GM10248 (cell line): Measurements from ENCODE around the gene PLCH2.

Experiments used
- CTCF ChIA-PET: fragments of 300-600 bp; sonication (Branson Sonifier 250); formaldehyde crosslinking; extraction: SDS; loops from one replicate; lab custom pipeline; 2021; ENCODE audit warnings: antibody characterized with exemption; lab: Yijun Ruan, JAX
- POLR2A ChIA-PET: fragments of 350-650 bp; sonication (Branson Sonifier 250); formaldehyde crosslinking; extraction: SDS; loops from one replicate; lab custom pipeline; 2020; ENCODE audit warnings: antibody characterized with exemption; lab: Yijun Ruan, JAX
- DNase-seq: peaks from one replicate; pipeline ENCODE4 v3.0.0; 2012; ENCODE audit errors: extremely low spot score
- CTCF ChIP-seq: IDR thresholded peaks from 2 replicates; pipeline ENCODE4 v1.5.1; 2012; ENCODE audit warnings: mild to moderate bottlenecking, low read depth; ENCODE audit errors: extremely low read depth, missing control alignments, control extremely low read depth

The PLCH2 gene

DNA sequence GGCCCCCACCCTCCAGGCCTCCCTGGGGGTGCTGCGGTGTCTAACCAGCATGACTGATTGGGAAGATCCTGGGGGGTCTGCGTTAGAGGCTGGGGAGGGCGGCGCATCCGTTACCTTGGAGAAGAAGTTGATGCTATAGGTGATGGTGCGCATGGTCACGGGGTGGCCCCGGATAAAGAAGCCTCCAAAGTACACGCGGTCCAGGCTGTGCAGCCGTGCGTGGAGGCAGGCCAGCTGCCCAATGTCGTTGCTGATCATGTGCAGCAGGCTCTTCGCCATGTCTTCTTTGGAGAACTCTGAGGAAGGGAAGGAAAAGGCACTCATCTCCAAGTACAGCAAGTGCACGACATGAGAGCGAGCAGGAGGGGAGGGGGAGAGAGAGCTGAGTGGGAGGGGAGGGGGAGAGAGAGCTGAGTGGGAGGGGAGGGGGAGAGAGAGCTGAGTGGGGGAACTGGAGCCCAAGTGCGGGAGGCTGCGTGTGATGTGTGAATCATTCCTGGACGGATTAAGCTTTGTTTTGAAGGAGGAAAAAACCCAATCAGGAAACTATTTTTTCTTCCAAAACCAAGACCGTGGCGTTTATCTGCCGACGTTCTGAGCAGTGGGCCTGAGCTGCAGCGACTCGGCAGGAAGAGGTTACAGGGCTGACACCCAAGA is 43.1 kb downstream of the PLCH2 start:
- no peak for TF ChIP-seq CTCF
- POLR2A ChIA-PET, result no interaction called here
- CTCF ChIA-PET, result interaction anchor here (1.0 to 1.7 kb wide), 4 partner anchors 12 to 29 kb away, joined by 3 read pairs; no protein-coding TSS in a partner anchor
- DNase-seq, result no peak

DNA sequence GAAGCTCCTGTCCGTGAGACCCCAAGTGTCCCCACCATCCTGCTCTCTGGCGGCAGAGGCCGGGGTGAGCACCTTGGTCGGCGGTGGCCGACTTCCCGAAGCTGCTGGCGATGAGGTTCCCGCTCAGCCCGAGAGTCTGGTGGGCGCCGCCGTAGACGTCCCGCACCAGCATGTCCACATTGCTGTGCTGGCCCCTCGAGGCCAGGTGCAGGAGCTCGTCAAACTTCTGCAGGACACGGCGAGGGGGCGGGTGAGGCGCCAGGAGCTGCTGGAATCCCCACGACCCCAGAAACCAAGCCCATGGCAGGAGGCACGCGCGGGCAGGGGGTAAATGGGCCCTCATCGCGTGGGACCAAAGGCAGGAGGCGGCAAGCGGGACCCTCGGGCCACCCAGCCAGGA is 43.6 kb downstream of the PLCH2 start:
- POLR2A ChIA-PET, result no interaction called here
- no peak for DNase-seq
- TF ChIP-seq CTCF, result no peak
- CTCF ChIA-PET, result interaction anchor here (1.0 to 1.7 kb wide), 3 partner anchors 13 to 29 kb away, joined by 3 read pairs; no protein-coding TSS in a partner anchor

- CTCF ChIA-PET, result interaction anchor here (1.0 to 1.7 kb wide), 2 partner anchors 13 to 14 kb away, joined by 3 read pairs; no protein-coding TSS in a partner anchor
- POLR2A ChIA-PET, result interaction anchor here (0.6 kb wide), 1 partner anchor 231 kb away, joined by 8 read pairs; no protein-coding TSS in a partner anchor
- DNase-seq, result no peak
- TF ChIP-seq CTCF, result no peak
Observed at GRCh38 chr1:2520206-2520605, 44.1 kb downstream of the PLCH2 start.

GRCh38 chr1:2520806-2521205 is 44.7 kb downstream of the PLCH2 start:
- DNase-seq, result no peak
- TF ChIP-seq CTCF, result no peak
- CTCF ChIA-PET, result interaction anchor here (1.7 kb wide), 1 partner anchor 15 kb away, joined by 3 read pairs; no protein-coding TSS in a partner anchor
- POLR2A ChIA-PET, result interaction anchor here (0.6 kb wide), 1 partner anchor 232 kb away, joined by 8 read pairs; no protein-coding TSS in a partner anchor

GRCh38 chr1:2522230-2522629 is 46.1 kb downstream of the PLCH2 start:
- no peak for TF ChIP-seq CTCF
- DNase-seq, result no peak
- CTCF ChIA-PET, result no interaction called here
- POLR2A ChIA-PET, result no interaction called here

DNA sequence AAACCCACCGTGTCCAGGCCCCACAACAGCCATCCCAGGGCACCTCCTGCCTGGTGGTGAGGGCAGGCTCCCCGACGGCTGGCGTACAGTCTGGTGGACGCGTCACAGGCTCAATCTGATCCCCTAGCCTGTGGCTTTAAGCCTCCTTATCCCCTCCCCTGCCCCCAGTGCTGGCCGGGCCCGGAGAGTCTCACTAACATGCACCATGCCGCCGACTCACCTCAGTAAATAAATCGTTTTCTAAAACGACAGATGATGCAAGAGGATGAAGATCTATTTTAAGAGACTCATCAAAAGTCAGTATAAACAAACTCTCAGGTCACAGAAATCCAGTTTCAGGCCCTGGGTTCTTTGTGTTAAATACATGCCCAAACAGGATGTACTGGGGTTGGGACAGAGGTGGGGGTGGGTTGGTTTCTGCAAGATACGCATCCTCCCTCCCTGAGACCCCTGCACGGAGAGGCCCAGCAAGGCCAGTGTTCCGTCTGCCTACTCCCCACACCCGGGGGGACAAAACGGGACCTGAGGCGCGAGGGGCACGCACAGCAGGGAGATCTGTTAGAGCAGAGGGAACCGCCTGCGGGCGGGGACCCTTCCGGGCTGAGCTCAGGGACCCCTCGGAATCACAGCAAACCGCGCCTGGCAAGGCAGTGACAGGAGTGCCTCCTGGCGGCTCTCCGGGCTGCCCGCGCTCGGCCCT is 47.3 kb downstream of the PLCH2 start:
- POLR2A ChIA-PET, result no interaction called here

More for the DNA sequence above, 47.3 kb downstream of the PLCH2 start:
- TF ChIP-seq CTCF, result no peak
- no peak for DNase-seq
- CTCF ChIA-PET, result interaction anchor here (4.0 kb wide), 1 partner anchor 24 kb away, joined by 27 read pairs; no protein-coding TSS in a partner anchor
